HG03571 (cell line): ENCODE measurements around the gene GCFC2.
"Not testable (repeated sequence)": the region's sequence is repeated elsewhere in the genome, so short reads cannot be mapped to it uniquely, and the experiment has no call there.

Experiments used
- ATAC-seq: cut with Tn5 transposase; IDR thresholded peaks from one replicate; pipeline ENCODE4 v1.9.1; 2021; ENCODE audit not compliant: unreplicated experiment

GCFC2 gene

GRCh38 chr2:75710577-75711253, at the start of gene GCFC2:
Gene GCFC2 (minus strand): TSS chr2:75710915. CDS start chr2:75710855, 60 bp downstream.
- ATAC-seq, result peak; percentile 95

GRCh38 chr2:75752828-75753227, 42.1 kb upstream of the GCFC2 start:
- no peak for ATAC-seq

GRCh38 chr2:75751824-75752468, 41.2 kb upstream of the GCFC2 start:
- no peak for ATAC-seq

- no peak for ATAC-seq
Observed at GRCh38 chr2:75751360-75751759, 40.6 kb upstream of the GCFC2 start.

DNA sequence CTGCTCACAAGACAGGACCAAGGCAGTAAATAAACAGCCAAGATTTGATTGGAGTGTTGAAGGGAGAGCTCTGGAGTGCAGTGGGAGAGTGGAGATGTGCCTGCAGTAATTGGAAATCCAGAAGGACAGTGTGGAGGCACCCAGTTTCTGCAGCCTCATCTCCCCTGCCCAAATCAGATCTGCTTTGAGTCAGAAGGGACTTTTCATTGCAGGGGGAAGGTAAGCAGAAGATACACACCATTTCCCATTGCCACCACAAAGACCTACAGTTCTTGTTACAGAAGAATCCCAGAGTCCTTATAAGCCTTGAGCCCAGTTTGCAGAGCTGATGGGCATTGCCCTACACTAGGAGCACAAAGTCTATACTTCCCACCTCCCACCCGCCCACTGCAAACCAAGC, 27.2 kb upstream of the GCFC2 start:
- no peak for ATAC-seq

GRCh38 chr2:75736276-75736675, 25.6 kb upstream of the GCFC2 start:
- ATAC-seq, result no peak

DNA sequence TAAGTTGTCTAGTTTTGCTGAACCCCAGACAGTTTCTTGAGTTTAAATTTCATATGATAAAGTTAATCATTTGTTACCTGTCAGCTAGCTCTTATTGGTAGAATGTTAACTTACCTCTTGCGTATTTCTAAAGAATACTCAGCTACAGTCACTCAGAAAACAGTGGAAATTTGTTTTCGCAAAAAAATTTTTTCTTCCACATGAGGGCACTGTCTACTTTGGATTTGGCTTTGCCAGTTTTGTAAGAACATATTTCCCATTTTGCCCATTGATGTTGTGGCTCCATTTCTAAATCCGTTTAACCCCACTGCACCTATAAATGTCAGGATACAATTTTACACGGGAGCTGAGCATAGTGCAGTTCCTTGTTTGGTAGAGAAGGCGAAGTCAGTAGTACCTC, 19.1 kb upstream of the GCFC2 start:
- ATAC-seq, result no peak

DNA sequence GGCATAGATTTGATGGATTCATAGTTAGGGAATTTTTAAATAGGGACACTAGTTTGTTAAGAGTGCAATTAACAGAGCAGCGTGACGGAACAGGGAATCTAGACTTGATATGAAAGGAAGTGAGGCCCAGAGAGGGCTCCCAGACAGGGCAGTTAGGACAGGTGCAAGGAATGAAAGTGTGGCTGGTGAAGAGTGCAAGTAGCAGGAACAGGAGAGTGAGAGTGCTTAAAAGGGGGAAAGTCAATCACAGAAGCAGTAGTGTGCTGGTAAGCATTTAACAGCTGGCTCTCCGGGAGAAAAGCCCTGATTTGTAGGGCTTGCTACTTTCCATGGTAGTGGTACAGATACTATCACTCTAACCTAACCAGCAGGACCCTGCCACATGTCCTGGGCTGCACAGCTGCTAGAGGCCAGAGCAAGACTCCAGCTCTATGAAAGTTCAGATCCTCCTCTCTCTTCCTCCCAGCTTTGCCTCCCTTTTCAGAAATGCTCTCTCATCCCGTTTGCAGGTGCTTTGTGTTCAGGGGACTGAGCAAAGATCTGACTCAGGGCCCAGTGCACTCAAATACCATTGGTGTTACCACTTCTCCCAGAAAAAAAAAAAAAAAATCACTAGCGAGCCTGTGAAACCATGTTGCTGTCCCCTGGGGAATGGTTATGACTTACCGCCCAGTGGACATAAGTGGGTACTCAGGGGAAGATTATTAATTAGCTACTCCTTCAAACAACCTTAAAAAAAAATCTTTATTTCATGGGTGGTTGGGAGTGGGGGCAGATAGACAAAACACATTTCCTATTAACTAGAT, 18.1 kb upstream of the GCFC2 start:
- ATAC-seq, result no peak

DNA sequence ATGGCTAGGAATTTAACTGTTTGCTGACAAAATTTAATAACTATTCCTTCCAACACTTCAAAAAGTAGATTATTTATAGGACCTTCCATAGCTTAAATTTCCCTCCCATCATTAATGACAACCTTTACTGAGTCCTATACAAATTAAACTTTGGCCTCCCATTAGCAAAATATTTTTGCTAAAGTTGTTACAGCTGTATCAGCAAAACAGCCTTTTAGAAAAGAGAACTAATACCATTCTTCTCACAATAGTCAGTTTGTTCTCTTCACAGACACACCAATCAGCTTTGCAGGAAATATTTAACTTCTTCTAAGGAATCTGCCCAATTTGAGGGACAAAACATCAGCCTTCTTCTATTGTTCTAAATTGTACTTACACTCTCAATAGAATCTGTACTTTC, 12.0 kb upstream of the GCFC2 start:
- no peak for ATAC-seq

GRCh38 chr2:75720525-75720924, 9.8 kb upstream of the GCFC2 start:
- ATAC-seq, result no peak

DNA sequence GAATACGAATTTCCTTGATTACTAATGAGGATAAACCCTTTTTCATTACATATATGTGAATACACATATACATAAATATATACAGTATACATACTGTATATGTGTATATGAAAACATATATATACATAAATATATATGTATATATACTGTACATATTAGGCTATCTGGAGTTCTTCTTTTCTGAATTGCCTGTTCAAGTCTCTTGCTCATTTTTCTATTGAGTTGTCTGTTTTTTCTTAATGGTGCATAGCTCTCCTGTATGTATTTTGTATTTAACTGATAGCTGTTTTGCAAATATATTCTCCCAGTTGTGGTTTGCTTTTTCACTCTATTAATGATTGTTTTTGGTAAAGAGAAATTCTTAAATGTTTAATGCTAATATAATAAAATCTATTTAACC, 8.9 kb upstream of the GCFC2 start:
- no peak for ATAC-seq

DNA sequence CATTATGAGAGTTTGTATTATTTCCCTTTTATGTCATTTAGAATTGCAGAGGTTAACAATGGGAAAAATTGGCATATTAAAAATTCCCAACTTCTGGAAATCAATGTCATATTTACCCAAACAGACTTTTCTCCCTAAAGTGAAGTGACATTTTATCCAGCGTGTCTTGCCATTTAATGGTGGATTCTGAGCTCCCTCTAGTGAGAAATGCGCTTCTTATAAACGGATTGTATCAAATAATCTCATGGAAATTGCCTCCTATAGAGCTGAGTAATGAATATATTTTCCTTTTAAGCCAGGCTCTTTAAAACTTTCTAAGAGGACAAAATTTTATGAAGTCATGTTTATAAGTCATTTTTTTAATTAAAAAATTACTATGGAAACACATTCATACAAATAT, 5.7 kb upstream of the GCFC2 start:
- ATAC-seq, result no peak

DNA sequence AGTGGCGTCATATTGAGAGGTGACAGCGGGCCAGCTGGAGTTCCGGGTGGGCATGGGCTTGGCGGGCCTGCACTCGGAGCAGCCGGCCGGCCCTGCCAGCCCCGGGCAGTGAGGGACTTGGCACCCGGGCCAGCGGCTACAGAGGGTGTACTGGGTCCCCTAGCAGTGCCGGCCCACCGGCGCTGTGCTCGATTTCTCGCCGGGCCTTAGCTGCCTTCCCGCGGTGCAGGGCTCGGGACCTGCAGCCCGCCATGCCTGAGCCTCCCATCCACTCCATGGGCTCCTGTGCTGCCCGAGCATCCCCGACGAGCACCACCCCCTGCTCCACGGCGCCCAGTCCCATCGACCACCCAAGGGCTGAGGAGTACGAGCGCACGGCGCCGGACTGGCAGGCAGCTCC, 875 bp upstream of the GCFC2 start:
- ATAC-seq, result not testable (repeated sequence)

GRCh38 chr2:75710220-75710576, 517 bp downstream of the GCFC2 start:
- ATAC-seq, result peak; percentile 25

GRCh38 chr2:75709297-75709696, 1.4 kb downstream of the GCFC2 start:
- no peak for ATAC-seq

DNA sequence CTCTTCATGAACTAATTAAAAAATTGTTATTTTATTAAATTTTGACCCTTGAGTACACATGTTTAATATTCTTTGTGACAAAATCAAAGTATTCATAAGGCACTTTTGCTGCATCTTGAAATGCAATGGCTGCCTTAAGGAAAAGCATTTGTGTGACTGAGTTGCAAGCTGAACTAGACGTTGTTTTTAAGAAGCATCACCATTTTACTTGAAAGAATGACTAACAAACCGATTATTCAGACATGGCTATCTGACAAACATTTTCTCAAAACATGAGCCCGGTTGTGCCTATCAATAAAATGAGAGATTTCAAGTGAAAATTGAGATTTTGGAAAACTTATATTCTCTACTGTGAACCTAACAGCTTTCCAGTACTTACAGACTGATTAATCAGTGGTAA, 2.8 kb downstream of the GCFC2 start:
- ATAC-seq, result no peak

DNA sequence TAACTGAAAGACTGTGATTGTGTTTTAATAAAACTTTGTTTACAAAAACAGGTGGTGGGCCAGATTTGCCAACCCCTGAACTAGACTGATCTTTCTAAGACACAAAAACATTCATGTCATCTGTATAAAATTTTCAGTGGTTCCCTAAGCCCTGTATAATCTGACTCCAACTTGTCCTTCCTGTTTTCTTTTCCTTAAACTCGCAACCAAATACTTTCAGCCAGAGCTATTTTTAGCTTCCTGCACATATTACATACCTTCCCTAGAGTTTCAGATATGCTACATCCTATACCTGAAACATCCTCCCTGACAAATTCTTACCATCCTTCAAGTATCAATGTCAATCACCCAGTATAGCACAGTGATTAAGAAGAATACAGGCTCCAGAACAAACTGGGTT, 4.8 kb downstream of the GCFC2 start:
- no peak for ATAC-seq

DNA sequence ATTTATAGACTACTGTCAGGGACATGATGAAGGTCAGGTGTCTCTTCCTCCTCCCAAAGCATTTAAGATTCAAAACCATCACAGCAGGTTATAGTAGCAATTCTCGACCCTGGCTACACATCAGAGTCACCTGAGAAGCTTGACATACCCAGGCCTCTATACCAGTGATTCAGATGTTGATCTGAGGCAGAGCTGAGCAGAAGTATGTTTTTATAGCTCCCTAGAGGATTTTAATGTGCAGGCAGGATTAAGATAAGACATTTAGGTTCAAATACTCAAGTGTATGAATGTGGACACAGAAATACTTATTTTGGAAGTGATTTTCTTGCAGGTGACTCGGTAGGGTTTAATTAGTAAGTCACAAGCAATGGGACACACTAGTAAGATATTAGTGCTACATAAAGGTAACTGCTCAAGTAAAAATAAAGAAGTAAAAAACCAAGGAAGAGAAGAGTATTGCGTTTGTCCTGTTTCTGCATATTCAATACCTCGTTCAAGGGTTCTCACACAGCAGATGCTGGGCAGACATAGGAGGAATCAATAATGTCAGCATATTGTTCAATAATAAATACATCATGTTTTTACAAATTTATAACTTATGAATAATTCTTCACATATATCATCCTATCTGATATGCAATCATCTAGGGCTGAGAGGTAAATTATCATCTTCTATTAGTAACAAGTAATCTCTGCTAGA, 7.0 kb downstream of the GCFC2 start:
- no peak for ATAC-seq

- ATAC-seq, result no peak
Observed at GRCh38 chr2:75702593-75702992, 8.1 kb downstream of the GCFC2 start.

DNA sequence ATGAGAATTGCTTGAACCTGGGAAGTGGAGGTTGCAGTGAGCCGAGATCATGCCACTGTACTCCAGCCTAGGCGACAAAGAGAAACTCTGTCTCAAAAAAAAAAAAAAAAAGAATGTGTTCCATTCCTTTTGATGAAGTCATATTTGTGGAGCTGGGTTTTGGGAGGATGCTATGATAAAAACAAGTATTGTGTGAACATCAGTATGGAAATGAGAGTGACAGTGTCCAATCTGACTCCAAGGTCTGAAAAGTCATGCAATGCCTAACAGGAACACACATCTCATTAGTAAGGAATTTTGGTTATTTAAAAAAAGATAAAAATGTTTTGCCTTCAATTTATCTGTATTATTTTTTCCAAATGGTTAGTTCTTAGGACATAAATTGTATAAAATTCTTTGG, 11.8 kb downstream of the GCFC2 start:
- no peak for ATAC-seq

- no peak for ATAC-seq
Observed at GRCh38 chr2:75688196-75688595, 22.5 kb downstream of the GCFC2 start.

DNA sequence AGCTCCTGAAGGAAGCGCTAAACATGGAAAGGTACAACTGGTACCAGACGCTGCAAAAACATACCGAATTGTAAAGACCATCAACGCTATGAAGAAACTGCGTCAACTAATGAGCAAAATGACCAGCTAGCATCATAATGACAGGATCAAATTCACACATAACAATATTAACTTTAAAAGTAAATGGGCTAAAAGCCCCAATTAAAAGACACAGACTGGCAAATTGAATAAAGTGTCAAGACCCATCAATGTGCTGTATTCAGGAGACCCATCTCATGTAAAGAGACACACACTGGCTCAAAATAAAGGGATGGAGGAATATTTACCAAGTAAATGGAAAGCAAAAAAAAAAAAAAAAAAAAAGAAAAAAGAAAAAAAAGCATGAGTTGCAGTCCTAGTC, 27.3 kb downstream of the GCFC2 start:
- not testable (repeated sequence) for ATAC-seq
